Activated naive CD4-positive, alpha-beta T cell treated with anti-CD3 and anti-CD28 coated beads, Interleukin-2, amount 10 ng/mL, durations not matched to agents 7 days and 5 days (primary cell): ENCODE data around the gene DPM3.
"Not testable (repeated sequence)": the region's sequence is repeated elsewhere in the genome, so short reads cannot be mapped to it uniquely, and the experiment has no call there.

Source experiments
- CTCF ChIA-PET: fragments of 350-600 bp; sonication (Branson Sonifier 250); formaldehyde crosslinking; loops from one replicate; lab custom pipeline; 2021; ENCODE audit warnings: antibody characterized with exemption; lab: Charles Lee
- DNase-seq: peaks from one replicate; pipeline ENCODE4 v3.0.0-alpha.2; 2020
- H3K27ac Mint-ChIP-seq: one replicate; pipeline ENCODE4 v1.8.0; 2021; ENCODE audit warnings: mild to moderate bottlenecking, moderate library complexity, mixed read lengths
- H3K27me3 Mint-ChIP-seq: one replicate; pipeline ENCODE4 v1.8.0; 2021; ENCODE audit warnings: mild to moderate bottlenecking, mixed read lengths
- H3K36me3 Mint-ChIP-seq: one replicate; pipeline ENCODE4 v1.8.0; 2021; ENCODE audit warnings: mixed read lengths
- H3K4me1 Mint-ChIP-seq: one replicate; pipeline ENCODE4 v1.8.0; 2021; ENCODE audit warnings: mixed read lengths
- H3K4me3 Mint-ChIP-seq: one replicate; pipeline ENCODE4 v1.8.0; 2021; ENCODE audit warnings: mild to moderate bottlenecking, moderate library complexity, mixed read lengths
- H3K9me3 Mint-ChIP-seq: one replicate; pipeline ENCODE4 v1.8.0; 2021; ENCODE audit warnings: mixed read lengths

Gene DPM3

GRCh38 chr1:155121249-155121648, 19.1 kb downstream of the DPM3 start:
- H3K4me1 Mint-ChIP-seq = no peaks in the 10 kb centered on the region
- no peak overlapping the region for H3K27ac Mint-ChIP-seq
- no peak overlapping the region for H3K4me3 Mint-ChIP-seq
- no peaks in the 10 kb centered on the region for H3K9me3 Mint-ChIP-seq
- DNase-seq = no peak
- peaks cover 84% of the 10 kb centered on the region for H3K27me3 Mint-ChIP-seq
- no peaks in the 10 kb centered on the region for H3K36me3 Mint-ChIP-seq
- CTCF ChIA-PET = interaction anchor here (0.7 to 1.3 kb wide), 3 partner anchors 31 to 185 kb away, joined by 3 to 7 read pairs (median 3); partner anchors contain the start of gene PMVK

GRCh38 chr1:155120253-155120652, 20.1 kb downstream of the DPM3 start:
- CTCF ChIA-PET = interaction anchor here (0.7 to 1.3 kb wide), 2 partner anchors 30 to 47 kb away, joined by 3 to 7 read pairs; no protein-coding TSS in a partner anchor

GRCh38 chr1:155118090-155118489, 22.2 kb downstream of the DPM3 start:
- not testable (repeated sequence) for H3K4me1 Mint-ChIP-seq, H3K36me3 Mint-ChIP-seq, DNase-seq, H3K27ac Mint-ChIP-seq, H3K9me3 Mint-ChIP-seq, H3K4me3 Mint-ChIP-seq
- peaks cover 72% of the 10 kb centered on the region for H3K27me3 Mint-ChIP-seq
- CTCF ChIA-PET = interaction anchor here (2.4 kb wide), 1 partner anchor 27 kb away, joined by 8 read pairs; no protein-coding TSS in a partner anchor

More at GRCh38 chr1:155120253-155120652, 20.1 kb downstream of the DPM3 start:
- Mint-ChIP-seq H3K27me3 (peaks cover 81% of the 10 kb centered on the region), H3K4me1 (no peaks in the 10 kb centered on the region), H3K9me3 (no peaks in the 10 kb centered on the region), H3K36me3 (no peaks in the 10 kb centered on the region), H3K27ac (no peak overlapping the region), H3K4me3 (no peak overlapping the region)
- no peak for DNase-seq

- no peak for DNase-seq
- CTCF ChIA-PET = interaction anchor here (2.4 kb wide), 1 partner anchor 26 kb away, joined by 8 read pairs; no protein-coding TSS in a partner anchor
- no peaks in the 10 kb centered on the region for H3K9me3 Mint-ChIP-seq
Observed at GRCh38 chr1:155117610-155118009, 22.7 kb downstream of the DPM3 start.

GRCh38 chr1:155116113-155116764, 24.1 kb downstream of the DPM3 start:
- Mint-ChIP-seq H3K9me3 (no peaks in the 10 kb centered on the region), H3K27ac (no peak overlapping the region), H3K4me3 (no peak overlapping the region), H3K27me3 (peaks cover 65% of the 10 kb centered on the region), H3K4me1 (no peaks in the 10 kb centered on the region), H3K36me3 (no peaks in the 10 kb centered on the region)
- CTCF ChIA-PET = interaction anchor here (1.0 to 2.4 kb wide), 2 partner anchors 21 to 25 kb away, joined by 3 to 8 read pairs; no protein-coding TSS in a partner anchor
- no peak for DNase-seq

More at GRCh38 chr1:155117610-155118009, 22.7 kb downstream of the DPM3 start:
- Mint-ChIP-seq H3K27ac (no peak overlapping the region), H3K36me3 (no peaks in the 10 kb centered on the region), H3K4me1 (no peaks in the 10 kb centered on the region), H3K4me3 (no peak overlapping the region), H3K27me3 (peaks cover 67% of the 10 kb centered on the region)

GRCh38 chr1:155113450-155113980, 26.8 kb downstream of the DPM3 start:
- no peak for DNase-seq
- Mint-ChIP-seq H3K36me3 (no peaks in the 10 kb centered on the region), H3K27me3 (peaks cover 50% of the 10 kb centered on the region), H3K4me1 (no peaks in the 10 kb centered on the region), H3K9me3 (no peaks in the 10 kb centered on the region), H3K4me3 (no peak overlapping the region), H3K27ac (no peak overlapping the region)
- CTCF ChIA-PET = no interaction called here

GRCh38 chr1:155110826-155111225, 29.5 kb downstream of the DPM3 start:
- no peak overlapping the region for H3K27ac Mint-ChIP-seq
- no peaks in the 10 kb centered on the region for H3K36me3 Mint-ChIP-seq
- DNase-seq = no peak
- H3K27me3 Mint-ChIP-seq = peaks cover 40% of the 10 kb centered on the region
- H3K4me3 Mint-ChIP-seq = no peak overlapping the region
- no peaks in the 10 kb centered on the region for H3K4me1 Mint-ChIP-seq
- CTCF ChIA-PET = no interaction called here
- no peaks in the 10 kb centered on the region for H3K9me3 Mint-ChIP-seq

- no peak overlapping the region for H3K27ac Mint-ChIP-seq
- DNase-seq = no peak
- no peaks in the 10 kb centered on the region for H3K9me3 Mint-ChIP-seq
- H3K36me3 Mint-ChIP-seq = no peaks in the 10 kb centered on the region
- CTCF ChIA-PET = no interaction called here
- no peaks in the 10 kb centered on the region for H3K4me1 Mint-ChIP-seq
- H3K27me3 Mint-ChIP-seq = peaks cover 41% of the 10 kb centered on the region
- H3K4me3 Mint-ChIP-seq = no peak overlapping the region
Observed at GRCh38 chr1:155110381-155110780, 29.9 kb downstream of the DPM3 start.

- H3K4me3 Mint-ChIP-seq = no peak overlapping the region
Observed at GRCh38 chr1:155108296-155108695, 32.0 kb downstream of the DPM3 start.

GRCh38 chr1:155107309-155108264, 32.7 kb downstream of the DPM3 start:
- Mint-ChIP-seq H3K4me1 (no peaks in the 10 kb centered on the region), H3K27me3 (peaks cover 38% of the 10 kb centered on the region), H3K36me3 (no peaks in the 10 kb centered on the region), H3K27ac (no peak overlapping the region), H3K9me3 (no peaks in the 10 kb centered on the region), H3K4me3 (no peak overlapping the region)
- CTCF ChIA-PET = interaction anchor here (0.7 to 1.8 kb wide), 3 partner anchors 16 to 65 kb away, joined by 3 to 7 read pairs (median 7); partner anchors contain the start of gene KRTCAP2
- DNase-seq = no peak

More at GRCh38 chr1:155108296-155108695, 32.0 kb downstream of the DPM3 start:
- H3K4me1 Mint-ChIP-seq = no peaks in the 10 kb centered on the region
- peaks cover 38% of the 10 kb centered on the region for H3K27me3 Mint-ChIP-seq
- CTCF ChIA-PET = interaction anchor here (1.6 to 1.8 kb wide), 2 partner anchors 17 to 65 kb away, joined by 7 read pairs; partner anchors contain the start of gene KRTCAP2
- no peak for DNase-seq
- H3K36me3 Mint-ChIP-seq = no peaks in the 10 kb centered on the region
- H3K9me3 Mint-ChIP-seq = no peaks in the 10 kb centered on the region
- no peak overlapping the region for H3K27ac Mint-ChIP-seq

GRCh38 chr1:155106862-155107261, 33.5 kb downstream of the DPM3 start:
- Mint-ChIP-seq H3K36me3 (no peaks in the 10 kb centered on the region), H3K9me3 (no peaks in the 10 kb centered on the region), H3K27me3 (peaks cover 38% of the 10 kb centered on the region), H3K4me3 (no peak overlapping the region), H3K4me1 (no peaks in the 10 kb centered on the region), H3K27ac (no peak overlapping the region)
- no peak for DNase-seq
- CTCF ChIA-PET = interaction anchor here (0.7 to 1.6 kb wide), 2 partner anchors 15 to 59 kb away, joined by 3 to 7 read pairs; no protein-coding TSS in a partner anchor

- H3K36me3 Mint-ChIP-seq = no peaks in the 10 kb centered on the region
- H3K9me3 Mint-ChIP-seq = no peaks in the 10 kb centered on the region
- H3K4me1 Mint-ChIP-seq = no peaks in the 10 kb centered on the region
- H3K27me3 Mint-ChIP-seq = peaks cover 28% of the 10 kb centered on the region
- H3K27ac Mint-ChIP-seq = no peak overlapping the region
- DNase-seq = no peak
- CTCF ChIA-PET = interaction anchor here (2.4 kb wide), 1 partner anchor 62 kb away, joined by 9 read pairs; no protein-coding TSS in a partner anchor
- no peak overlapping the region for H3K4me3 Mint-ChIP-seq
Observed at GRCh38 chr1:155105604-155106011, 34.7 kb downstream of the DPM3 start.

GRCh38 chr1:155104605-155105534, 35.5 kb downstream of the DPM3 start:
- no peaks in the 10 kb centered on the region for H3K36me3 Mint-ChIP-seq
- no peaks in the 10 kb centered on the region for H3K9me3 Mint-ChIP-seq
- H3K4me1 Mint-ChIP-seq = no peaks in the 10 kb centered on the region
- H3K27ac Mint-ChIP-seq = no peak overlapping the region
- CTCF ChIA-PET = interaction anchor here (2.4 kb wide), 1 partner anchor 63 kb away, joined by 9 read pairs; no protein-coding TSS in a partner anchor
- DNase-seq = no peak
- H3K4me3 Mint-ChIP-seq = no peak overlapping the region
- peaks cover 28% of the 10 kb centered on the region for H3K27me3 Mint-ChIP-seq
